ENCODE measurements around the gene ASF1B.

The ASF1B gene

DNA sequence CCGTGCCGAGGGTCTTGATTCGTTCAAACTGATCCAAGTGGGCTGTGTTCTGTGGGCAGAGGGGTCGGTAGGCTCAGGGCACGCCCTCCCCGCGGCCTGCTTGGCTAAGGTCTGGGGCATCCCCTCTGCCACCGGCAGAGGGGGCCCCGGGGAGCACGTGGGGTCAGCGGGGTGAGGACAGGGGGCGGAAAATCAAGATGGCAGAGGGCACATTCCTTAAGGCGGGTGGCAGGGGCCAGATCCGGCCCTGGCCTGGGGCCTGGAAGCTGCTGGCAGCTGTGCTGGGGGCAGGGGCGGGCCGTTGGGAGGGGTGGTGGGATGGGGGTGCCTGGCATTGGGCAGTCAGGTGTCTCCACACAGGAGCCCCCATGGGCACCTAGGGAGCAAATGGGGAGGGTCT lies 29.5 kb downstream of the ASF1B start:
- no peak for DNase-seq

DNA sequence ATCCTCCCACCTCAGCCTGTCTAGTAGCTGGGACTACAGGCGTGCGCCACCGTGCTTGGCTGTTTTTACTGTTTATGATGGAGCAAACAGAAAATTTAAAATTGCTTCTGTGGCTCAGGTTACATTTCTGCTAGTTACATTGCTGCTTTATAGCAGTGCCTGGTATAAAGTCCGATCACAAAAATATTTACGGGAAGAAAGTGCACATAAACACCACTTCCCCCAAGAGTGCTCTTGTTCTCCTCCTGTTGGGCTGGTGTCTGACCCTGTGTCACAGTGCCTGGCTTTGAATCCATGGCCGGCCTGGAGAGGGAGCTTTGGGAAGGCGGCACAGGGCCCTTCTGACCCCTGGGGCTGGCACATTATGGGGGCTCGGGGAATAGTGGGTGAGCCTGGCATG lies 30.7 kb downstream of the ASF1B start:
- no peak for DNase-seq

DNA sequence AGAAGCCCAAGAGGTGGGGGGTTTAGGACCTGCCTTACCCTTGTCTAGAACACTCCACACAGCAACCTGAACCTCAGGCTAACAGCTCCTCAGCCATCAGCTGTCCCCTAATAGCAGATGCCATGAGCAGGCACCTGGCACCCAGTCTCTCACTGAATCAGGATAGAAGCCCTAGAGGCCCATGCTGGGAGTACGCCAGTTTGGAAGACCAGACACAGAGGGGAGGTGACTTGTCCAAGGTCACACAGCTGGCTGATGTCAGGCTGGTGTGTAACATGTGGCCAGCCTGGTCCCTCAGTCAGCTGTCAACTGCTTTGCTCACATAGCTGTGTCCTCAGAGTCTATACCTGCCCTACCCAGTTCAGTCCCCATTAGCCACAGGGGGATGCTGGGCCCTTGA lies 33.1 kb downstream of the ASF1B start:
- DNase-seq = no peak

DNA sequence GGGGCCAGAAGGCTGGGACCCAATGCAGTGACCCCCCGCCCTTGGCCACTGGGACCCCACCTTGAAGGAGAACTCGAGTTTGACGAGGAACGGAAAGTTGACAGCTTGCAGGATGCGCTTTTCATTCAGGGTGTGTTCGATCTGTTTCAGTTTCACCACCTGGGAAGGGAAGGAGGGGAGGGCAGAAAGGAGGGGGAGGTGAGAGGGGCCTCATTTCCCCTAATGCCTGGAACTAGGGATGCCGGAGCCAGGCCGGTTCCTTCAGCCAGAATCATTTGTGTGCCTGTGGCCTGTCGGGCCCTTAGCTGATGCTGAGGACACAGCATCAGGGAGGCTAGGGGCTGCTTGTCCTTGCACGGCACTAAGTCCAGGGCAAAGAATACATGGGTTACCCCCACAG lies 33.6 kb downstream of the ASF1B start:
- no peak for DNase-seq

DNA sequence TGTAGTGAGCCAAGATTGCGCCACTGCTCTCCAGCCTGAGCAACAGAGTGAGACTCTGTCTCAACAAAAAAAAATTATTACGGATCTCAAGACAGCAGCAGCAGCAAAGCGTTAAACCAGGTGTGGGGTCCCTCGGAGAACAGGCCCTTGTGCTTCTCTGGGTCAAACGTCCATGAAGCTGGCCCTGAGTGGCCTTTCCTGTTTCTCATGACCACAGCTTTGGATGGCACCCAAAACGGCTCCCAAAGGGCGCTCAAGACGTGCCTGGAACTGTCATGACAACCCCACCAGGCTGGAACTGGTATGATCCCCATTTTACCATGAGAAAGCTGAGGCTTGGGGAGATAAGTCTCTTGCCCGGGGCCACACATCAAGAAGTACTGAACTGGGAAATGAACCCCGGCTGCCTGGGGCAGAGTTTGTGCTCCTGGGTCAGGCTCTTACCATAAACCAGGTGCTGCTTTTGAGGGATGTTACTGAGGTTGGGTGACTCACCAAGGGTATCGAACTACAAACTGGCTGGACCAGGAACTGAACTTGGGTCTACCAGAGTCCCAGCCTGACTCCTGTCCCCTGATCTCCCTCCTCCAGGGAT lies 34.2 kb downstream of the ASF1B start:
- DNase-seq = no peak

DNA sequence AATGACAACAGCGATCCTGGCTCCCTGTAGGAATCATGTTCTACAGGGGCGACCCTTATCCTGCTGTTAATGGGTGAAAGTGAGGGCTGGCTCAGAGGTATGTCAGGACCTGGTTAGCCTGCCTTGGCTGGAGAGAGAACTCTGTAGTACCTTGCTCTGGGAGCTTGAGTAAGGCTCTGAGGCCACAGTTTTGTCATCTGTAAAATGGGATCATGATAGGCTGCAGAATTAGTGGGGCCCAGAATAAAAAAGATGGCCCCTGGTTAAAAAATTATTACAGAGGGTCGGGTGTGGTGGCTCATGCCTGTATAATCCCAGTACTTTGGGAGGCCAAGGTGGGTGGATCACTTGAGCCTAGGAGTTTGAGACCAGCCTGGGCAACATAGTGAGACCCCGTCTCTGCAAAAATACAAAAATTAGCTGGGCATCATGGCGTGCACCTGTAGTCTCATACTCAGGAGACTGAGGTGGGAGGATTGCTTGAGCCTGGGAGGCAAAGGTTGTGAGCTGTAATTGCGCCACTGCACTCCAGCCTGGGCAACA lies 35.3 kb downstream of the ASF1B start:
- DNase-seq = no peak

DNA sequence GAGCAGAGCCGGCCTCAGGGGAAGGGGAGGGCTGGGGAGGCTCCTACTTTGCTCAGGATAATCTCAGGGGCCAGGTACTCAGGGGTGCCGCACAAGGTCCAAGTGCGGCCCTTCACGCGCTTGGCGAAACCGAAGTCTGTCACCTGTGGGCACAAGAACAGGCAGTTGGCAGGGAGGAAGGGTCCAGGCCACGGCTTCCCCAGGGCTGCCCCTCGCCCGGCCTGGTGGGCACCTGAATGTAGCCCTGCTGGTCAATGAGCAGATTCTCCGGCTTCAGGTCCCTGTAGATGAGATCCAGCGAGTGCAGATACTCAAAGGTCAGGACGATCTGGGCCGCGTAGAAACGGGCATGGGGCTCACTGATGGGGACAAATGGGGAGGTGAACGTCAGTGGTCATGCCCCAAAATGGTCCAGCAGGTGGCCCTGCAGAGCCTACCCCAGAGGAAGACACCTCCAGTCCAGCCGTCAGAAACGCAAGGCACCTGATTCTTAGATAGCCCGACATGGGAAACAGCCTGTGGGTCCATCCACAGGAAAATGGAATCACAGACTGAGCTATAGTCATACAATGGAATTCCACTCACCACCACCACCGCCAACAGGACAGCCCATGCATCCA lies 38.7 kb downstream of the ASF1B start:
- no peak for DNase-seq

DNA sequence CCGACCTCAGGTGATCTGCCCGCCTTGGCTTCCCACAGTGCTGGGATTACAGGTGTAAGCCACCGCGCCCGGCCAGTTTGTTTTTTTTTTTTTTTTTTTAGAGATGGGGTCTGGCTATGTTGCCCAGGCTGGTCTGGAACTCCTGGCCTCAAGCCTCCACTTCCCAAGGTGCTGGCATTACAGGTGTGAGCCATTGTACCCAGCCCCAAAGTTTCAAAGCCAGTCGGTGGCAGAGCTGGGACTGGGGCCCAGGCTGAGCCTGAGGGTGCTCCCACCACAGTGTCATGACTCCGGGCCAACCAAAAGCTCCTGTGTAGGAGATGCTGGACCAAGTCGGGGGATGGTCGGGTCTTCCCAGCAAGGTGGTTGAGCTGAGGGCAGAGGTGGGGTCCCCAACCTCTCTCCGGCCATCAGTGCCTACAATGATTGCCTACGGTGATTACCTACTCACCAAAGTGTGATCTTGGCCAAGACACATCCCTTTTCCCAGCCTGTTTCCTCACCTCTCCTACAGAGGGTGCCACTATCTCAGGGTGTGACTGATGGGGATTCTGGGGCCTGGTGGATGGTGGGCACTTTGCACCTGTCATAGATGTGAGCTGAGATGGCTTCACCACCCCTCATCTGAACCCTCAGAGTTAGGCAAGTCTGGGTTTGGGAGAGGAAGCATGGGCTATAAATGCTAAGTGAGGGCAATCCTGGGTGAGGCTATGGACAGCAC lies 40.0 kb downstream of the ASF1B start:
- no peak for DNase-seq

DNA sequence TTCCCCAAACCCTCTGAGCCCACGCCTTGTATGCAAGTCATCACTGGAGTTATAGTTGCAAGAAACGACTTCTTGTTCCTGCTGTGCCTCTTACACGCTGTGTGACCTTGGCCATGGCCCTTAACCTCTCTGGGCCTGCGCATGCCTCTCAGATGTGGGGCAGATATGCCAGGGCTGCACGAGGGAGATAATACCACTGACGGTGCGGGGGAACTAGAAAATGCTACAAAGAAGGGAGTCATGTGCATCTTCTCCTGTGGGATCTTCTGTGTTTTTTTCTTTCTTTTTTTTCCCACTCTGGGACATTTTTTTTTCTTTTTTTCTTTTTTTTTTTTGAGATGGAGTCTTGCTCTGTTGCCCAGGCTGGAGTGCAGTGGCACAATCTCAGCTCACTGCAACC lies 41.5 kb downstream of the ASF1B start:
- DNase-seq = no peak

DNA sequence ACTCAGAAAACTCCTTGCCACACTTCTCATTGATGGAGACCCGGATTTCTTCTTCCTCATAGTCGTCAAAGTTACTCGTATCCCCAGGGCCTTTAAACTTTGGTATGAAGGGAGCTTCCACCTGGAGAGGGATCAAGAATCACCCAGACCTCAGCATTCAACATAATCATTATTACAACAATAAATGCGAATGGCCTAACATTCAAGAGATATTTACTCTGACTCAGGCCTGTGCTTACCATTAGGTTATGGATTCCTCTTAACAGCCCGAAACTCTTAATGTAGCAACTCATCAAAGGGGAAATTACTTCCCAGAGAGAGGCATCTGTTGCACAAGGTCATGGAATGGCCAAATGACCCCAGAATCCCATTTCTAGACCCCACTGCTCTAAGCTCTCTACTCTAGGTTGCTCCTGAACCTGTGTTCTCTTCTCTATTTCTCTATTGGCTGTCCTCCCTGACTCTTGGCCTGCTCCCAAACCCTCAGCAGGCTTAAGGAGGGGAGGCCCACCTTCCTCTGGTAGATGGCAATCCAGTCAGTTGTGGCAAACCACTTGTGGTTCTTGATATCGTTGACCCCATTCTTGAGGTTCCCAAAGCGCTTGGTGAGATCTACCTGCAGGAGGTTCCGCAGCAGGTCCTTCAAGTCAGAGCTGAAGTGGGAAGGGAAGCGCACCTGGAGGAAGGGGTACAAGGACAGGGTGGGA lies 43.1 kb downstream of the ASF1B start:
- no peak for DNase-seq

DNA sequence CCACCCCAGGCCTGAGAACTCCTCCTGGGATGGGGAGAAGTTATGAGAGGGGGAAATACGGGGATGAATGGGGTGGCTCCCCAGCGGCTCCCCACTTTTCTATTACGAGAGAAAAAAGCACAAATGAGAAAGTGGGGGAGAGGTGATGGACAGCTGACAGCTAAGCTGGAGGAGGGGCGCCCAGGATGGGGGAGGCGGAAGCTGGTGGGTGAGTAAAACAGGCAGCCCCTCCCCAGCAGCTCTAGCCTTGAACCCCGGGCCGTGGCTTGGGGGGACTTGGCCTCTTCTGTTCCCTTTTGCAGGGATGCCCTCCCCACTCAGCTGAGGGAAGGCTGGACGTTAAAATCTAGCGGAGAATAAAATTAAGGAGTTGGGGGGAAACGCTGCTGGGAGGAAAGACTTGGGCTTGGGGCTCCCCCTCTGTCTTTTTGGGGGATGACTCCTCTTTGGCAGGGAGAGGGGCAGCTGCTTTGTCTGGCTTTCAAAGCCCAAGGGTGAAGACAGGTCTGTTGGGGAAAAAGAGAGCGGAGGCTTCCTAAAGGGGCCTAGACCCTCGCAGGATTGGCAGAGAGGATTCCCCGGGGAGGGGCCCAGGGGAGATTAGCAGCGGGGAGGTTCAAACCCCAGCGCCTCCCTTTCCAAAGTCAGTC lies 44.5 kb downstream of the ASF1B start:
- DNase-seq = no peak

DNA sequence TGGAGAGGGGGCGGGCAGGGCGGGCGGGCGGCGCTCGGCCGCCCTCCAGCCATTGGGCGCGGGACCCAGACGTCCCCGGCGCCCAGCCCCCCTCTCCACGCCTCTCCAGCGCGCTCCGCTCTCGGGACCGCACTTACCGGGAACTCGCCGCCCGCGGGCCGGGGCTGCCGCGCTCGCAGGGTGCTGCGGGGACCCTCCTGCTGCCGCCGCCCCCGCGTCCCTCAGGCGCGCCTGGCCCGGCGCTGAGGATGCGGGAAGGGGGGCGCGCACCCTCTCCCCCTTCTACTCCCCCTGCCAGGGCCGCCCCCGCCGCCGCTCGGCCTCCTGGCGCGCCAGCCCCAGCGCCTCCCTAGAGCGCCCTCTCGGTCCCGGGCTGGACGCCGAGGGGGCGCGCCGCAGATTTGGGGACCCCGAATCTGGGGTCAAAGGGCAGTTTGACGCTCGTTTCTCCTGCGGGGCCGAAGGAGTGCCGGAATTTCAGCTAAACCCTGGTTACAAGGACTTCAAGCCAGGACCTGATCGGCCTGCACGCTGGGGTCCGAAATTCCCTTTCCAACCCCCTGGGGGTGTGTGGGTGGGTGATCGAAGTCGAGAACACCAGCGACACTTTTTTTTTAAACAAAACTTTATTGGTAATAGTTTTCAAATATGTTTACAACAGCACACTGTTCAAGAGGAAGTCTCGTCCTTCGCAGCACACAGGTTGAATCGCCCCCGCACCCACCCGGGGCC lies 45.1 kb downstream of the ASF1B start:
- peak; percentile 88 for DNase-seq

DNA sequence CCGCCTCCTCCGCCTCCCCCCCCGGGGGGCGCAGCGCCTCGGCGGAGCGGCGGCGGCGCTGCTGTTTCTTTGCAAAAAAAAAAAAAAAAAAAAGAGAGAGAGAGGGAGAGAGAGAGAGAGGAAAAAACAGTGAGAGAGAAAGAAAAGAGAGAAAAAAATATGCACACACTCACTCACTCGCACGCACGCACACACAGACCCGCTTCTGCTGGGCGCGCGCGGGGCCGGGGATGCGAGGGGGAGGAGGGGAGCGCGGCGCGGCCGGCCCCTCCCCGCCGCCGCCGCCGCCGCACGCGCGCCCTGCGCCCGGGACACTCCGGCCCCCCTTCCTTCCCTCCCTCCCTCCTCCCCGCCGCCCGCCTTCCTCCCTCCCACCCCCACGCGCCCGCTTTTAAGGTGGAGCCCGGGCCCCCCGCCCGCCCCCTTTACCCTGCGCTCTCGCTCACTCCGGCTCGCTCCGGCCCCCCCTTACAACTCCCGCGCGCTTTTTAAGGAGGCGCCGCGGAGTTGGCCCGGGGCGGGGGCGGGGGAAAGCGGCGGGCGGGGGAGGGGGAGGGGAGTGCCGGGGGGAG lies 45.8 kb downstream of the ASF1B start, which contains the start of gene SAMD1:
Gene SAMD1 (minus strand): TSS at position 243 of the 572 bp plus-strand sequence.
- DNase-seq = peak; percentile 88

DNA sequence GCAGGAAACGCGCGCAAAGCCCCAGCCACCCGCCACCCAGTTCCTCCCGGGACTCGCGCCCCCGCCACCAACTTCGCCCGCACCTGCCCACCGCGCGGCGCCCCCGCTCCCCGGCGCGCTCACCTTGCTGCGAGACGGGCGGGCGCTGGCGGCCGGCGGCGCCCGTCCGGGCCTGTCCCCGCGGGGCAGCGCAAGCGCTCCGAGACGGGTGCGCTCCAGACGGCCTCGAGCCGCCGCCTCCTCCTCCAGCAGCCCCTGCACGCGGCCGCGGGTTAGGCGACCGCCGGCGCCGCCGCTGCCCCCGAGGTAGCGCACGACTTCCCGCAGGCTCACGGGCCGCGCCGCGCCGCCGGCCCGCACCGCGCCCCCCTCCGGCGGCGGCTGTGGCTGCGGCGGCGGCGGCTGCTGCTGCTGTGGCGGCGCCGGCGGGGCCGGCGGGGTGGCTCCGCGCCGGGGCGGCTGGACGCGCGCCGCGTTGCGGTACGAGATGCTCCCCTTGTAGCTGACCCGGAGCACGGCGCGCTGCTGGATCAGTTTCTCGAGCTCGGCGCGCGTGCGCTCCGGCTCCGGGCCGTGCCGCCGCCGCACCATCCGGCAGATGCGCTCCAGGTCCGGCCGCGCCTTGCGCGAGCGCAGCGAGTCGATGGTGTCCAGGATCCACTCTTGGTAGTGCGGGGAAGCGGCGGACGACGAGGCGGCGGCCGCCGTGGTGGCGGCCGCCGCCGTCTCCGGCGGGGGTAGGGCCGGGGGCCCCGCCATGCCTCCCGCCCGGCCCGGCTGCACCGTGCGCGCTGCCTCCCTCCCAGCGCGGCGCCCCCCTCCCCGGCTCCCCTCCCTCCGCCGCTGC lies 46.5 kb downstream of the ASF1B start:
- DNase-seq = peak; percentile 80

DNA sequence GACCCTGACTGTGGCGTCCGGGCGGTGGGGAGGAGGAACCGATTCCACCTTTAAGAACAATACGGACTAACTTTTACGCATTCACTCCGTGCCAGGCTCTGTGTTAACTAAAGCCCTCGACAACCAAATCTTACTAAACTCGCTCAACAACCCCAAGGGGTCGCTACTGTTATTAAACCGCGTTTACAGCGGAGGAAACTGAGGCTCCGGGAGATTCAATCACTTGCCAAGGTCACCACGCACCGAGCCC lies 47.1 kb downstream of the ASF1B start:
- DNase-seq = no peak

DNA sequence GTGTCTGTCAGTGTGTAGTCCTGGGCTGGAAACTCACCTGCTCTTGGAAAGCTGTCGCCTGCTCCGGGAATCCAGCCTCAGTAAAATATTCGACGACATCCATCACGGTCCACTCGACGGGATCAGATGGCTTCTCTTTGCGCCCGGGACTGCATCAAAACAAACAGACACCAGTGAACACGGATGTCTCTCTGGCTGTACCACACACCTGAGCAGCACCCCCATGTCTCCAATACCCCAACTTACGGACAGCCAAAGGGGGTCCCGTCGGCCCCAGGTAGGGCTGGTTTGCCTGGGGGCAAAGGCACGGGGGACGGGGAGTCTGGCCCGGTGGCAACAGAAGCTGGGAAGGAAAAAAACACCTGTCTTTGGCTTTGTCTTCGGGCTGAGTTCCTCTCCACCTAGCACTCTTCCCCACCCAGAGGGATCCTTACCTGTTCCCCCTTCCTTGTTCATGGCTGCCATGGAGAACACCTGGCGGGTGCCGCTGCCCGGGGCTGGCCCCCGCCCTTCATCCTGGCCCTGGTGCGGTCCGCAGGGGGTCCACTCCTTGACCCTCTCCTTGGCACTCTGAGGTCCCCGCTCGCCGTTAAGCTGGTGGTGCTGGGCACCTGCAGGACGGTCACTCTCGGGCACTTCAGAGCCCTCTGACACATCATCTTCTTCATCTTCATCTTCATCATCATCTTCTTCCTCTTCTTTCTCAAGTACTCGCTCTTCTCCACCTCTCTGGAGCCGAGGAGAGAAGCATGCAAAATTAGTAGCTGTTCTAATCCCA lies 47.6 kb downstream of the ASF1B start:
- no peak for DNase-seq

DNA sequence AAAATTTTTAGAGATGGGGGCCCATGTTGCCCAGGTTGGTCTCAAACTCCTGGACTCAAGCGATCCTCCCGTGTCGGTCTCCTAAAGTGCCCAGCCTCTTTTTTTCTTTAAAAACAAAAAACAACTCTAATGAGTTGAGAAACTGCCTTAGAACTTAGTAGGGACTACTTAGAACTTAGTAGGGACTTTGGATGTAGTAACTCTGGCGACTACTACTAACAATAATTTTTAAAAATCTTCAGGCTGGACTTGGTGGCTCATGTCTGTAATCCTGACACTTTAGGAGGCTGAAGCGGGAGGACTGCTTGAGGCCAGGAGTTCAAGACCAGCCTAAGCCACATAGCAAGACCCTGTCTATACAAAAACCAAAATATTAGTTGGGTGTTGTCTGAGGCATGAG lies 50.3 kb downstream of the ASF1B start:
- DNase-seq = no peak

DNA sequence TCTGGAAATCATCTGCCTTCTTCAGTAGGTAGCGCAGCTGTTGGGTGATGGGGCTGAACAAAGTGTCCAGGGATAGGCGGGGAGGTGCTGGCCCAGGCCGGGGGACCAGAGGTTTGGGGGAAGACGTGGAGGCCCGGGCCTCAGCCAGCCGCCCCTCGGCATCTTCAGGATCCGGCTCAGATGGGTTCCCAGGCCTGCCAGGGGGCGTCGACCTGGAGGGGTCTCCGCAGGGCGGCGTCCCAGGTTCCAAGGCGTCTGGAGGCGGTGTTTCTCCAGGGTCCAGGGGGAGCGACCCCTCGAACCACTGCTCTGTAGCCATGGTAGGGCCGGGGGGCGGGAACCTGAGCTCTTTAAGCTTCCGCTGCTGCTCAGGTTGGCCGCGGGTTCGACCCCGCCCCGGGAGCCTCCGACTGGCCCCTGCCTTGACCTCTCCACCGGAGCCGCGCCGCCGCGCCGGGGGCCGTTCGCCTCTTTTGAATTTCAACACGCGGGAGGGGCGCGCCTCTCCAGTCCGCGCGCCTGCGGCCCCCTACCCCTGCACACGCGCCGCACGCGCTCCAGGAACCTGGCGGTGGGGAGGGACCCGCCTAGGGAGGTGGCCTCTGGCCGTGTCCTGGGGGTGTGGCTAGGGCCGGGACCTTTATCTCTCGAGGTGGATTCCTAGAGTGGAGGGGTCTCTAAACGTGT lies 50.9 kb downstream of the ASF1B start, which contains the start of gene C19orf67:
Gene C19orf67 (minus strand): TSS at position 475 of the 687 bp plus-strand sequence. CDS start 156 bp downstream, at position 319.
- no peak for DNase-seq

DNA sequence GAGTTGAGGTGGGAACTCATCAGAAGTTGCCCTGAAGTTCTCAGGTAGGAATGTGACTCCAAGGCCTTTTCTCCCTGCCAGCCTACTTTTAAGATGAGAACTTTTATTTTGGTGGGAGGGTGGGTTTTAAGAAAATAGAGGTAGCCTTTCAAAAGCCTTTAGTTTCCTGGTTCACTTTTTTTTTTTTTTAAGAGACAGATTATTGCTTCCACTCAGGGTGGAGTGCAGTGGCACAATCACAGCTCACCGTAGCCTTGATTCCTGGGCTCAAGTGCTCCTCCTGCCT lies 53.8 kb downstream of the ASF1B start:
- no peak for DNase-seq

All from activated CD8-positive, alpha-beta memory T cell treated with anti-CD3 and anti-CD28 coated beads for 24 hours (primary cell).